Natural killer cell treated with Interleukin-12 subunit alpha and Interleukin-12 subunit beta and Interleukin-15 and Interleukin-18, amount 100 ng/mL, for 72 hours (primary cell): ENCODE results near the gene HES7. TPM values are rescaled to one million over a fixed set of nuclear protein-coding genes. Genes with fewer than 3 reads are reported as not detected.

ENCODE experiments used
- total RNA-seq, 2 donors: library from RNA; stranded (reverse); gene quantifications; one replicate each; pipeline ENCODE4 v1.2.3, GENCODE V29; 2022

HES7 gene
- total RNA-seq, 2 donors from 2014 or later = not detected

Other genes starting within 250 kb of the HES7 start
- gene CHD3, start 235.3 kb downstream of the HES7 start, total RNA-seq = 100 to 1,000 TPM; 106 to 192 TPM
- 1 to 10 TPM; 2.5 to 4.7 TPM for gene RNF227, start 207.8 kb downstream of the HES7 start, total RNA-seq
- gene KCNAB3, start 194.2 kb downstream of the HES7 start, total RNA-seq = 10 to 100 TPM in 1 of 2 donors, 1 to 10 TPM in 1; 8.9 to 14.6 TPM
- gene TRAPPC1, start 192.2 kb downstream of the HES7 start, total RNA-seq = 100 to 1,000 TPM; 162 to 217 TPM
- gene CNTROB, start 191.9 kb downstream of the HES7 start, total RNA-seq = 10 to 100 TPM; 32.6 to 74.6 TPM
- gene GUCY2D, start 121.5 kb downstream of the HES7 start, total RNA-seq = not detected
- not detected for gene ALOX15B, start 85.0 kb downstream of the HES7 start, total RNA-seq
- under 1 TPM in 1 of 2 donors, not detected in 1; 0.62 TPM for gene ALOX12B, start 36.4 kb downstream of the HES7 start, total RNA-seq
- gene ALOXE3, start 5.6 kb downstream of the HES7 start, total RNA-seq = not detected
- 10 to 100 TPM; 16.9 to 42.7 TPM for gene PER1, start 28.3 kb upstream of the HES7 start, total RNA-seq
- gene VAMP2, start 38.8 kb upstream of the HES7 start, total RNA-seq = 10 to 100 TPM; 54.6 to 73.0 TPM
- gene TMEM107, start 52.3 kb upstream of the HES7 start, total RNA-seq = 10 to 100 TPM; 31.5 to 43.5 TPM
- gene BORCS6, start 66.1 kb upstream of the HES7 start, total RNA-seq = 10 to 100 TPM; 10.4 to 11.6 TPM
- gene AURKB, start 86.5 kb upstream of the HES7 start, total RNA-seq = 100 to 1,000 TPM in 1 of 2 donors, 10 to 100 TPM in 1; 90.2 to 199 TPM
- 100 to 1,000 TPM in 1 of 2 donors, 10 to 100 TPM in 1; 79.6 to 110 TPM for gene CTC1, start 124.0 kb upstream of the HES7 start, total RNA-seq
- gene PFAS, start 125.2 kb upstream of the HES7 start, total RNA-seq = 100 to 1,000 TPM in 1 of 2 donors, 10 to 100 TPM in 1; 77.1 to 257 TPM
- 10 to 100 TPM; 46.9 to 62.8 TPM for gene RANGRF, start 164.6 kb upstream of the HES7 start, total RNA-seq
- 1 to 10 TPM; 4.4 to 5.2 TPM for gene SLC25A35, start 171.3 kb upstream of the HES7 start, total RNA-seq
- not detected for gene ARHGEF15, start 186.1 kb upstream of the HES7 start, total RNA-seq
- gene ODF4, start 215.7 kb upstream of the HES7 start, total RNA-seq = not detected